Epithelial cell of proximal tubule (primary cell): Measurements from ENCODE around the gene MPPED1. TPM values are rescaled to one million over a fixed set of nuclear protein-coding genes. Genes with fewer than 3 reads are reported as not detected.

ENCODE experiments used
- DNase-seq: peaks from one replicate; pipeline ENCODE4 v3.0.0-alpha.2; 2011; ENCODE audit warnings: low read depth
- H3K4me3 ChIP-seq: 2 replicates; pipeline ENCODE4 v1.5.1; 2011; ENCODE audit warnings: low read depth, mild to moderate bottlenecking, low read length
- CTCF ChIP-seq: conservative IDR thresholded peaks from 2 replicates; pipeline ENCODE4 v1.5.1; 2012; ENCODE audit warnings: low read depth, mild to moderate bottlenecking, low read length
- total RNA-seq: library from RNA; depleted of rRNA; stranded (reverse); fragments of >200 nt; gene quantifications from 2 replicates; pipeline ENCODE4 v1.2.3, GENCODE V29; 2015

Gene MPPED1
- total RNA-seq, 1 donor from 2014 or later = not detected

DNA sequence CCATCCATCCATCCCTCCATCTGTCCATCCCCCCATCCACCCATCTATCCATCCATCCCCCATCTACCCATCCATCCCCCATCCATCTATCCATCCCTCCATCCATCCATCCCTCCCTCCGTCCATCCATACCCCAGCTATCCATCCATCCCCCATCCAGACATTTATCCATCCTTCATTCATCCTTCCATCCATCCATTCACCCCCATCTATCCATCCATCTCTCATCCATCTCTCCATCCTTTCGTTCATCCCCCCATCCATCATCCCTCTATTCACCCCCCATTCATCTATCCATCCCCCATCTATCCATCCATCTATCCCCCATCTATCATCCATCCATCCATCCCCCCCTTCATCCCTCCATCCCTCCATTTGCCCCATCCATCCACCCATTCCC is 97.5 kb downstream of the MPPED1 start:
- H3K4me3 ChIP-seq = no peak overlapping the region
- TF ChIP-seq CTCF = no peak
- DNase-seq = no peak

DNA sequence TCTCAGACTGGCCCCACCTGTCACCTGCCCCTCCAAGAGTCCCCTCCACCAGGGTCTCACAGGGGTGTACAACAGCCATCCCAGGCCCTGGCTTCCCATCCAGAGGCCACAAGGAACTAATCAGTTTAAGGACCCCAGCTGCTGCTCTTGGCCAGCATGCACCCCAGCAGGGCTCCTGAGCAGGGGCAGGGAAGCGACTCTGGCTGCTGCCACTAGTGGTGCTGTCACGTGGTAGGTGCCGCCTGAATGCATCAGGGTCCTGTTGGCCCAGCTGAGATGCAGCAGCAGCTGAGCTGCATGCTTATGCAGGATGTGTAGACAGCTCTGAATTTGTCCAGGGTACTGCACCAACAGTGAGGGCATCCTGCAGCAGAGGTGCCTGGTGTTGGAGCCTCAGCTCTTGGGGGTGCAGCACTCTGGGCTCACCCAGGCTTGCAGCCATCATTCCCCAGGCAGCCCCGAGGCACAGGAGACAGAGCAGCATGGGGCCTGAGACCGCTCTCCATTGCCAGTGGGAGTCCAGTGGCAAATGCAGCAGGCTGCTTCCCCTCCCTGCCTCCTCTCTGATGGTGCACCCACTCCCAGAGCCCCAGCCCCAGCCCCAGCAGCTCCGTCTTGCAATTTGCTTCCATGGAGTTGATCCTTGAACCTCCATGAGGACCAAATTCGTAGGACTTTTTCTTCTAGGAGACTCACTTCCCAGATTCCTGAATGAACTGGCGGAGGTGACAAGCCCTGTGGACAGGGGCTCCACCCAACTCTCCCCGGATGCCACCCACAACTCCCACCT is 98.7 kb downstream of the MPPED1 start:
- no peak overlapping the region for H3K4me3 ChIP-seq
- DNase-seq = no peak
- TF ChIP-seq CTCF = no peak

- no peak for DNase-seq
- H3K4me3 ChIP-seq = no peak overlapping the region
- no peak for TF ChIP-seq CTCF
These were observed 99.6 kb downstream of the MPPED1 start for GRCh38 chr22:43511276-43511910.

- no peak for TF ChIP-seq CTCF
- H3K4me3 ChIP-seq = no peak overlapping the region
- no peak for DNase-seq
These were observed 100.5 kb downstream of the MPPED1 start for GRCh38 chr22:43512279-43512678.

DNA sequence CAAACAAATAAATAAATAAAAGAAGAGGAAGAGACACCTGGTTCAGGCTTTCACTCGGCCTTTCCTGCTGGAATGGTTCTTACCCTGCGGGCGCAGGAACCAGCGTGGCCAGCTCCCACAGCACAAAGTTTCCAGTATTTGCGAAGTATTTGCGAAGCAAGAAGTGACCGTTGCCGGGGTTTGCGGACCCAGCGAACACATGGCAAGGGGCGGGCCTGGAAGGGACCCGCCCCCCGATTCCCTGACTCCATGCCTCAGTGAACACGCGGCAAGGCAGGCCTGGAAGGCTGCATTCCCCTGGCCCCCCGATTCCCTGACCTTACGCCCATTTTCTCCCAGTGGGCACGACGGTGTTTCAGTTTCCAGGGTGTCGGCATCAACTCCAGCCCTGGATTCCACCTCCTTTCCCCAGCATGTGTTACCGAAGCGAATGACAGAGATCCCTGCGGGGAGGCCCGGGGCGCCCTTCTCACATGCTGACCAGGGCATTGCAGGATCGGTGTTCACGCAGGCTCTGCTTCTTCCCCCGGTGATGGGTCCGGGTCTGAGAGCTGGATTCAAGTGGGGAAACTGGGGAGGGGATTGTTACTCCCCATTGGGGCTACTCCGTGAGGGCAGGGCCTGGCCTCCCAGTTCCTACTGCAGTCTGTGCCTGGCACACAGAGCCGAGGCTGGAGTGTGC is 102.8 kb downstream of the MPPED1 start:
- DNase-seq = no peak
- no peak for TF ChIP-seq CTCF
- H3K4me3 ChIP-seq = no peak overlapping the region

- no peak for DNase-seq
- no peak overlapping the region for H3K4me3 ChIP-seq
- no peak for TF ChIP-seq CTCF
These were observed 103.6 kb downstream of the MPPED1 start for GRCh38 chr22:43515411-43515810.
